Measurements from ENCODE around the gene CELF4.

Gene CELF4

DNA sequence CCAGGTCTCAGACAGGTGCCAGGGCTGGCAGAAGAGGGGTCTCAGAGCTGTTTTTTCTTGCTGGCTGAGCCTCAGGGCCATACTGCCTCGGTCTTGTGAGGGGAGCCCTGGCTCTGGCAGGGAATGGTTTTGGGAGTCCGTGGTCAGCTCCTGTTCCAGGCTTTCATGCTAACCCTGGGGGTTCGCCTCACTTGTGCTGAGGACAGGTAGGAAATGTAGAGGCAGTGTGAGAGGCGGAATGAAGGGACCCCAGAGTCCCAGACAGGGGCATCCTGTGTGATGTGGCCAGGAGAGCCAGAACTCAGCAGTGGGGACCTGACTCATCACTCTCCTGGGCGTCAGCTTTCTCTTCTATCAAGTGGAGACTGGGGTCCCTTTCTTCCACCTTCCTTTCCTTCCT is 5.7 kb upstream of the CELF4 start:
- DNase-seq = no peak

DNA sequence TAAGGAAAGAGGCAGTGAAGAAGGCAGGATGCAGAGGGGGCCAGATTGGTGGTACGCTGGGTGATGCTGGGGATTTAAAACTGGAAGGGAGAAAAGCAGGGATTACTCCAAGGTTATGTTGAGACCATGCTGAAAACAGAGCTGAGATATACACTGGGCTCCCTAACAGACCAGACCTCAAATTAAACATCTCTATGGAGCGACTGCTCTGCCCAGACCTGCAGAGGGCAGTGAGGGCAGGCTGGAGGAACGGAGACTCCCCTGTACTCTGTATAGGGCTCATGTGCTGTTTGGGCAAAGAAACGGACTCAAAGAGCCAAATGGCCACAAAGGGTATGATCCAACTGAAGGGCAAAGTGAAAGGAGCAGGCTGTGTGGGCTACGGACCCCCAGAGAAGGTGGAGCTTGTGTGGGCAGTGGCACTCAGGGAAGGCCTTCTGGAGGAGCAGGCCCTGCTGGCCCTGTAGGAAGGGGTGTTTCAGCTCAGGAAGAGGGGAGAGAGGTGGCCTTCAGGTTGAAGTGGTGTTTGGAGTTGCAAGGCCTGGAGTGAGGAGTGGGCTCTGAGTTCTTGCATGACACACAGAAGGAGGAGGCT is 4.8 kb upstream of the CELF4 start:
- DNase-seq = no peak

- DNase-seq = no peak
Measured at GRCh38 chr18:37568671-37569070, 3.1 kb upstream of the CELF4 start.

GRCh38 chr18:37567994-37568359 is 2.4 kb upstream of the CELF4 start:
- no peak for DNase-seq

- DNase-seq = peak; percentile 9 to 37
Measured at GRCh38 chr18:37567061-37567993, 1.7 kb upstream of the CELF4 start.

GRCh38 chr18:37566479-37567060 is 972 bp upstream of the CELF4 start:
- peak; percentile 33 to 46 for DNase-seq

- peak; percentile 76 to 87 for DNase-seq
Measured at GRCh38 chr18:37565977-37566478, 430 bp upstream of the CELF4 start.

DNA sequence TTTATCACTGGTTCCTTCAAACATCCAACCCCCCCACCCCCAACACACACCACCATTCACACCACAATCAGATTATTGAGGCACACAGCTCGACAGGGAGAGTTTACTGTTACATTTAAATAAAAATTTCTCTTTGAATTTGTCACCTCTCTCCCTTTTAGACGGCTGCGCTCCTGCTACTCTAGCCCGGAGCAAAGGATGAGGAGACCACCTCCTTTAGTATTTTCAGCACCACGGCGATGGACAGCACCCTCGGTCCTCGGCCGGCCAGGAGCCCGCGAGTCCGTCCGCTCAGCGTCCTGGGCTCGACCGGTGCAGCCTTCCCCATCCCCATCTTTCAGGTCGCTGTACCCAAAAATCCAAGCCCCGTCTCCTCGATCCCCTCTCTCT is 892 bp downstream of the CELF4 start:
- no peak for DNase-seq

GRCh38 chr18:37563931-37564392 is 1.6 kb downstream of the CELF4 start:
- no peak for DNase-seq

DNA sequence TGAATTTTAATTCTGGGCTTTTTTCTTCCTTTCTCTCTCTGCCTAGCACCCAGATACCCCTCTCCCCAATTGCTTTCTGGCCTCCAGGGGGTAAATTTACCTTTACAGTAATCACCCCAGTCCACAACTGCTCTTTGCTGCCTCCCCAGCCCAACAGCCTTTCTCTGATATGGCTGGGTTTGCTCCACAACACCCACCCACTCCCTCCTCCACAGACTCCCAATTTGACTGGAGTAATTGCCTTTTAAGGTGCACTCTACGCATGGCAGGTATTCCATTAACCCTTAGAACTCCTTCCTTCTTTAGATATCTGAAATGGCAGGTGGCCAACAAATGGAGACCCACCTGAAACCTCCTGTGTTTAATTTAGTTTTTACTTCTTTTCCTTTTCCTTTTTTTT is 3.6 kb downstream of the CELF4 start:
- no peak for DNase-seq

- DNase-seq = no peak
Measured at GRCh38 chr18:37560003-37560402, 5.6 kb downstream of the CELF4 start.

DNA sequence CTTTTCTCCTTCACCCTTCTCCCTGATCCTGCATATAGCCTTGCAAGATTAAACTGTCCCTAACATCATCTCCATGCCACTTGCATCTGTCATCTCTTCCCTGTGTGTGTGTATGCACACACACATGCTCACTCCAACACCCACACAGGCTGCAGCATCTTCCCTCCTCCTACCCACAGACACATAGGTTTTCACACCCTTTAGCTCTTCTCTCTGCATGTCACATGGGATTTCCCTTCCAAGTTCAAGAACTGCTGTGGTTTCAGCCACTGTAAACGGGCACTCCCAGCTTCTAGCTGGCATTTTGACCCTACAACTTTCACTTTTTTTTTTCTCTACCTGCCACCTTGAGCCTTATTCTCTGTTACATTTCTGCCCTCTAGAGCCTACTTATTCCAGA is 6.4 kb downstream of the CELF4 start:
- DNase-seq = no peak

DNA sequence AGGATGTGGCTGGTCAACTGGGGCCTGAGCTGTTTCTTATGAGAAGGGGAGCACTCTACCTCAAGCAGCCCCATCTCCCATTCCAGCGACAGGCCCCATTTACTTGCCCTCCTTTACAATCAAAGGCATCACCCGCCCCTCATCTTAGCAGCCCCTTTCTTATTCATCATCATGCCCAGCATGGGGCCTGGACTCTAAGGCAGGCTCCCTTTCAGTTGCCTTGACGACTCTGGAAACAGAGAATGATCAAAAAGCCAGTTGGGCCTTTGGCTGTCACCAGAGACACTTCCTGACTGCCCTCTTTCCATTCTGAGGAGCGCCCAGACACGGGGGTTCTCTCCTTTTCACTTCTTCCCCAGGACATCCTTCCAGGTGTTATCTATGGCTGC is 11.2 kb downstream of the CELF4 start:
- no peak for DNase-seq

DNA sequence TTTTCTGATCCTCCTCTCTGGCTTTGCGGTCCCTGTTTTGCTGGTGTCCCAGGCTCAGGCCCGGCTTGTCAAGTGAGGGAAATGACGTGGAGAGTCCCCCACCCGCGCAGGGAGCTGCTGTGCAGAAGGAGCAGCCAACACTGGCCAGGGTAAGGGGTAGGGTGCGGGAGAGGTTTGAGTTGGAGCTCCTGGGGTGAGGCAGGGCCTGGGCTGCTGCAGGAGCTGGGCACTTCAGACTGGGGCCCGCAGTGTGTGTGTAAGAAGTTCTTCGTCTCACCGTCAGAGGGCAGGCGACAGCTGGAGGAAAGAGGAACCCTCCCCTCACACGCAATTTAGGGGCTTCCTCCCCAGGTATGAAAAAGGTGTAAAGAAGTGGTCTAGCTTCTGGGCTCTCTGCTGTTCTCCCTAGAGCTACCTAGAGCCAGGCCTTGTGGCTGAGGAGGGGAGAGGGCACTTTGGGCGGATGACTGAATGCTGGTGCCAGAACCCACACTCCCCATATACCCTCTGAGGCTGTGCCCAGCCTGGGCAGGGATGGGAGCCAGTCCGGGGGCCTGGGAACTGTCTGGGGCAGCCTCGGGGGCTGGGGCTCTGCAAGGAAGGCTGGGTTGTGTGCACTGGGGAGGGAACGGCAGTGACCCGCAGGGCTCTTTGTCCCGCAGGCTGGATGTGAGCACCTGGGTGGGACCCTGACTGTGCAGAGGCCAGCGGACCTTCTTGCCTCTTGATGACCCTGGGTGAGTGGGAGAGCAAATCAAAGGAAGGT is 11.8 kb downstream of the CELF4 start:
- no peak for DNase-seq

- DNase-seq = no peak
Measured at GRCh38 chr18:37552286-37552685, 13.3 kb downstream of the CELF4 start.

GRCh38 chr18:37551846-37552245 is 13.8 kb downstream of the CELF4 start:
- DNase-seq = no peak

DNA sequence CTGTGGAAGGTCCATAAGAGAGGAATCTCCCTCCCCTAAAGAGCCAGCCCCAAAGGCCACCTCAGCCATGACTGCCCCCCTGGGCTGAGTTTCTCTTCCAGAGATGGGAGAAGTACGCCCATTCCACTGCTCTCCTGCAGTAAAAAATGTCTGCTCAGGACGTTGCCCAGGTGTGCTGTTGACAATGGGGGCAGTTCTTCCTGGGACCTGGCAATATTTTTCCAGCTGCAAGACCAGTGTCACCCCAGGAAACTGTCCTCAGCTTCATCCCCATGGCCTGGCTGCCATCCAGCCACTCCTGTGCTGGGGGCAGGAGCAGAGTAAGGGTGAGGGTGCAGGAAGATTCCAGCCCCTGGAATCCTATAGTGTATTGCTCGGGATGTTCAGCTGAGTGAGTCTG is 14.3 kb downstream of the CELF4 start:
- no peak for DNase-seq

DNA sequence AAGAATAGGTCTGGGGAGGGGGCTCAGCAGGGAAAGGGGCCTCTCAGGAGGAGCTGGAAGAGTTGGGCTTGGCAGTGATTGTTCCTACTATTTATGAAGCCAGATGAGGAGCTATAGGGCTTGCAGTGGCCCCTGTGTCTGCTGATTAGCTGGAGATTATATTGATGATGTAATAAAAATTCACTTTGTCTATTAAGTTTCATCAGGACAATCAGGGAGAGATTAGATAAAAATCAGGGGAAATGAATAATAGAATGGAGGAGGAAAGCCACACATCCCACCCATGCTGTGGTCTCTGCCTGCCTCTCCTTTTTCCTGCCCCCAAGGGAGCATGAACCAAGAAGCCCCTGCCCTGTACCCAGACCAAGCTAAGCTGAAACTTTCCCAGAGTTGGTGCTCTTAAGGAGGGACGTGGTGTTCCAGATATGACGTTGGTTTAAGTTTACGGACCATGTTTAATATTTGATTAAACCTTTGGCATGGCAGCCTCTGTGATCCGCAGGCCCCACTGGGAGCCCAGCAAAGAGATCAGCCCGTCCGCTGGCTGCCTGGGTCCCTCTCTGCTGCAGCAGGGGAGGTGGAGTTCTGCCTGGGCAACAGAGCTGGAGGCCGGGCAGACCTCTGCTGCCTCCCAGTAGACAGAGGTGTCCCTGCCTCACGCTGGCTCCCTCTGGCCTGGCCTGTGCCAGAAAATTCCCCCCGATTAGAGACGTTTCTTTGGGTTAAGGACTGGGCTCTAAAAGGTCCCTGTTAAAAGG is 15.3 kb downstream of the CELF4 start:
- no peak for DNase-seq

DNA sequence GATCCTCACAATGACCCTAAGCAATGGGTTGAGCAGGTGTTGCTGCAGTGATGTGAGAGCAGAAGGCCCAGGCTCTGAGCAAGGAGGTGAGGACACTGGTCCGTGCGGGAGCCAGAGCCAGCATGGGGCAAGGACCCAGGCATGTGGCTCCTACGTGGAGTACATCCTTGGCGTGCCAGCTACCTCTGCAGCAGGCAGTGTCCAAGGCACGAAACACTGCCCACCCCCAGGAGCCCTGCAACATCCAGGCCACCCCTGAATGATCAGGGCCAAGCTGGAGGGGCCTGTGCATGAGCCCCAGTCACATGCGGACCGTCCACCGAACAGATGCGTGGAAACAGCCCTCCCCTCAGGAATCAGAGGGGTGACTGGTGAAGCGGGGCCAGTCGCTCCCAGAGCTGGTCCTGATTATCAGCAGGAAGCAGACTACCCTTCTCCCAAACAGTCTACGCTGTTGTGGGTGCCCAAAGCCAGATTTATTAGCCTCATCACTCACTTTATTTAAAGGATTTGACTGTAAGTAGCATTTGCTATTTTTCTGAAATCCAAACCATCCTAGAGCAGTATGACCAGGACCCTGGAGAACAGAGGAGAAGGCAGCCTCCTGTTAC is 16.8 kb downstream of the CELF4 start:
- no peak for DNase-seq

DNA sequence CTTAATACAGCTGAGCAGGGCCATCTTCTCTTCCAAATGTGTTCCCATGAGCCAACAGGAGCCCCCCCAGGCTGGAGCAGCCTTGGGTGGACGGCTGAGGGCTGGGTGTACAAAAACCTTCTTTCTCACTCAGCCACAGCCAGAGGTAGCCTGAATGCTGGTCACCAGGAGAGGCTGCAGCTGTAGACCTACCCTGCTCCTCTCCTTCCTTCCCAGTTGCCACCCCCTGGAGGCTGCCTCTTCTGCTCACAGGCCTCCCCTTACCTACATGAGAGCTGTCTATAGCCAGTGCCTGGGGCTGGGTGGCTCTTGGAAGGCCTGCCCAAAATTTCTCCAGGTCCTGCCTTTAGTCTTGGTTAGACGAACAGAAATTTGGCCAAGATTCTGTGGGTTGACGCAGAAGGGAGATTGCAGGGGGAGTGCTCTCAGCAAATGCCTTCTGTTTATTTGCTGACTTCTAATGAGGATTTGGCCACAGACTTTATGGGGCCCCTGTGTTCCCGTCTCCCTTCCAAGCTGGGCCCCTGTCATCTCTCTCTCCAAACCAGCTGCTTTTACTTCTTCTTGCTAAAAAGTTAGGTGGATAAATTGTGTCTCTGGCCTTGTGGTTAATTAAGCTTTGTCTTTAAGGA is 18.3 kb downstream of the CELF4 start:
- no peak for DNase-seq

- no peak for DNase-seq
Measured at GRCh38 chr18:37546651-37547050, 18.9 kb downstream of the CELF4 start.

DNA sequence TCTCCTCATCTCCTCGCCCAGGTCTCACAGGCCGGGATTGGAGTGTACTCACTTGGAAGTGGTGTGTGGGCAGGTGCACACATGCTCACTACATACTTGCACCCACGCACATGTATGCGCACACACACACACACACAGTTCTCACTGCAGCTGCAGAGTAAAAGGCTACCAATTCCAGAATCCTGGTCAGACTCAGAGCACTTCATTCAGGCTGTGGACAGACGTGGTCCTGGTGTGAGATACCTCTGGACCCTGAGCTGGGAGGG is 19.4 kb downstream of the CELF4 start:
- DNase-seq = no peak

Measured in NCI-H2081 (cell line).